ENCODE measurements around the gene PELI2.

PELI2 gene

DNA sequence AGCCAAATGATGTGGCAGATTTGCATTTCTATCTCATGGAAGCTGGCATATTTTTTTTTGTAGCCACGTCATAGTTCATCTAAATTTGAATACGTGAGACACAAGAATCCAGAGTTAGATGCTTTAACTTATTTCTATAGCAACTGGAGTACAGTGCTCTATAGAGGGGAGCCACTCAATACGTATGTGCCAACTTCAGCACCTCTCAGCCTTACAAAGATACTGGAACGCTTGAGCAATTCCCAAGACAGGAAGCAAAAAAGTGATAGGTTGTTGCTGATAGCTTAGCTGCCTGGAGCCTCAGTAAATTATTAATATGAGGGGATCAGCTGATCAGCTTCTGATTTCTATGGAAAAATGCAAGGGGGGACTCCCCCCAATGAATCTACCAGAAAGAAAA lies 24.1 kb upstream of the PELI2 start:
- H3K4me2 ChIP-seq (ENCODE audit: low read depth, low read length, poor library complexity, severe bottlenecking) = no peak overlapping the region
- no peak overlapping the region for H2AFZ ChIP-seq (ENCODE audit: low read depth, low read length, severe bottlenecking)

DNA sequence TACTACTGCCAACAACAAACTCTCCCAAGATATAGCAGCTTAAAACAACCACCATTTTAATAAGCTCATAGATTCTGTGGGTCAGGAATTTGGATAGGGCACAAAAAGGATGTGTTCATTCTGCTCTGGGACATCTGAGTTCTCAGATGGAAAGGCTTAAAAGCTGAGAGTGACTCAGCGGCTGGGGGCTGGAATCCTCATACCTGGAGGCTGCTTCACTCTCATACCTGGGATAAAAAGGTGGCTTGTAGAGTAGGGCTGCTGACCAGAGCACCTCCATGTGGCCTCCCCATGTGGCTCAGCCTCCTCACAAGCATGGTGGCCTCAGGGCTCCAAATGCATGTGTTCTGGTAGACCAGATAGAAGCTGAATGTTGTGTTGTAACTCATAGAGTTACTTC lies 20.2 kb upstream of the PELI2 start:
- no peaks in the 10 kb centered on the region for H3K27me3 ChIP-seq (ENCODE audit: low read length)
- TF ChIP-seq, protein P1, sequence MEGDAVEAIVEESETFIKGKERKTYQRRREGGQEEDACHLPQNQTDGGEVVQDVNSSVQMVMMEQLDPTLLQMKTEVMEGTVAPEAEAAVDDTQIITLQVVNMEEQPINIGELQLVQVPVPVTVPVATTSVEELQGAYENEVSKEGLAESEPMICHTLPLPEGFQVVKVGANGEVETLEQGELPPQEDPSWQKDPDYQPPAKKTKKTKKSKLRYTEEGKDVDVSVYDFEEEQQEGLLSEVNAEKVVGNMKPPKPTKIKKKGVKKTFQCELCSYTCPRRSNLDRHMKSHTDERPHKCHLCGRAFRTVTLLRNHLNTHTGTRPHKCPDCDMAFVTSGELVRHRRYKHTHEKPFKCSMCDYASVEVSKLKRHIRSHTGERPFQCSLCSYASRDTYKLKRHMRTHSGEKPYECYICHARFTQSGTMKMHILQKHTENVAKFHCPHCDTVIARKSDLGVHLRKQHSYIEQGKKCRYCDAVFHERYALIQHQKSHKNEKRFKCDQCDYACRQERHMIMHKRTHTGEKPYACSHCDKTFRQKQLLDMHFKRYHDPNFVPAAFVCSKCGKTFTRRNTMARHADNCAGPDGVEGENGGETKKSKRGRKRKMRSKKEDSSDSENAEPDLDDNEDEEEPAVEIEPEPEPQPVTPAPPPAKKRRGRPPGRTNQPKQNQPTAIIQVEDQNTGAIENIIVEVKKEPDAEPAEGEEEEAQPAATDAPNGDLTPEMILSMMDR (IDR thresholded peaks at IDR 0.05; ENCODE audit: insufficient read depth, low read length, poor library complexity, severe bottlenecking) = no peak
- TF ChIP-seq EZH2phosphoT487 (conservative IDR thresholded peaks at IDR 0.05; ENCODE audit: low read length) = no peak
- no peaks in the 10 kb centered on the region for H3F3A ChIP-seq (ENCODE audit: insufficient read depth)
- no peak overlapping the region for H3K4me3 ChIP-seq (ENCODE audit: insufficient read depth, low read length, poor library complexity, severe bottlenecking)
- no peak overlapping the region for H3K27ac ChIP-seq (ENCODE audit: low read depth, low read length)
- H3K9me3 ChIP-seq (ENCODE audit: insufficient read depth, low read length) = no peaks in the 10 kb centered on the region
- no peak overlapping the region for H2AFZ ChIP-seq (ENCODE audit: low read depth, low read length, severe bottlenecking)
- no peaks in the 10 kb centered on the region for H3K79me2 ChIP-seq (ENCODE audit: insufficient read depth, low read length)
- H3K9me2 ChIP-seq (replicated peaks; ENCODE audit: insufficient read depth, low read length) = no peaks in the 10 kb centered on the region
- no peaks in the 10 kb centered on the region for H4K20me1 ChIP-seq (ENCODE audit: low read depth, low read length)
- no peaks in the 10 kb centered on the region for H3K36me3 ChIP-seq (ENCODE audit: low read length)
- no peak overlapping the region for H3K9ac ChIP-seq (ENCODE audit: low read length)
- H3K4me2 ChIP-seq (ENCODE audit: low read depth, low read length, poor library complexity, severe bottlenecking) = no peak overlapping the region

More for the DNA sequence above, 24.1 kb upstream of the PELI2 start:
- TF ChIP-seq, protein P1 (IDR thresholded peaks at IDR 0.05; ENCODE audit: insufficient read depth, low read length, poor library complexity, severe bottlenecking) = no peak
- TF ChIP-seq EZH2phosphoT487 (conservative IDR thresholded peaks at IDR 0.05; ENCODE audit: low read length) = no peak
- H3K4me3 ChIP-seq (ENCODE audit: insufficient read depth, low read length, poor library complexity, severe bottlenecking) = no peak overlapping the region
- no peaks in the 10 kb centered on the region for H3K9me3 ChIP-seq (ENCODE audit: insufficient read depth, low read length)
- H3K79me2 ChIP-seq (ENCODE audit: insufficient read depth, low read length) = no peaks in the 10 kb centered on the region
- H3K36me3 ChIP-seq (ENCODE audit: low read length) = no peaks in the 10 kb centered on the region
- H3K9ac ChIP-seq (ENCODE audit: low read length) = no peak overlapping the region
- no peaks in the 10 kb centered on the region for H3F3A ChIP-seq (ENCODE audit: insufficient read depth)
- H3K27ac ChIP-seq (ENCODE audit: low read depth, low read length) = no peak overlapping the region
- H3K27me3 ChIP-seq (ENCODE audit: low read length) = no peaks in the 10 kb centered on the region
- no peaks in the 10 kb centered on the region for H3K9me2 ChIP-seq (replicated peaks; ENCODE audit: insufficient read depth, low read length)
- H4K20me1 ChIP-seq (ENCODE audit: low read depth, low read length) = no peaks in the 10 kb centered on the region

DNA sequence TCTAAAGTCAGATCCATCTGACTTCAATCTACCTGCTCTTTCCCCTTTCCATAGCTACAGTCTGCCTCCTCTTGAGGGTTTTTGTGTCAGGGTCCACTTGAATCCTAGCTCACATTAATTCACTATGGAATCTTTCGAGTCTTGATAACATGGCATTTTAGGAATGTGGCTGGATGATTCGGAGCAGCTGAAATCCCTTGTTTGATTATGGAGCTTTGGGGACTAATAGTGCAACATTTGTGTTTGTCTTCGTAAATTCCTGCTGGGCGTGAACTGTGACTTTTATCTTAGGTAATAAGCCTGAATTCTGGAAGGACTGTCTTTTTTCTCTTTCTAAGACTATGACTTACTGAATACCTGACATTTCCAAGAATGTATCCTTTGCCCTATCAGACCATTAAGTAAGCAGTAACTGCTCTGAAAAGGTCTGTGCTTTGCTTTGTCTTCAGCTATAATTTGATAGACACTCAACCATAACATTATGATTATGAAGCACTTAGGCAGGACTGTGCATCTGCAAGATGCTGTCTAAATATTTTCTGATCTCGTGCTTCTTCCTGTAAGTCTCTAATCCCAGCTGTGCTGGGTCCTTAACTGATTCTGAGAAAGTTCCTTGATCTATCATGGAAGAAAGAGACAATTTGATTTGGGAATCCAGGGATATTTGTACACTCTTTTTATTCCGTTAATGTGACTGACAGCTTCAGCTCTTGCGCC lies 19.0 kb upstream of the PELI2 start:
- Histone ChIP-seq H4K20me1 (ENCODE audit: low read depth, low read length) (no peaks in the 10 kb centered on the region), H3K79me2 (ENCODE audit: insufficient read depth, low read length) (no peaks in the 10 kb centered on the region), H3K9me2 (replicated peaks; ENCODE audit: insufficient read depth, low read length) (no peaks in the 10 kb centered on the region), H3K27ac (ENCODE audit: low read depth, low read length) (no peak overlapping the region), H3F3A (ENCODE audit: insufficient read depth) (no peaks in the 10 kb centered on the region), H3K9me3 (ENCODE audit: insufficient read depth, low read length) (no peaks in the 10 kb centered on the region), H3K4me3 (ENCODE audit: insufficient read depth, low read length, poor library complexity, severe bottlenecking) (no peak overlapping the region), H3K36me3 (ENCODE audit: low read length) (no peaks in the 10 kb centered on the region), H3K27me3 (ENCODE audit: low read length) (no peaks in the 10 kb centered on the region), H3K4me2 (ENCODE audit: low read depth, low read length, poor library complexity, severe bottlenecking) (no peak overlapping the region), H3K9ac (ENCODE audit: low read length) (no peak overlapping the region), H2AFZ (ENCODE audit: low read depth, low read length, severe bottlenecking) (no peak overlapping the region)
- TF ChIP-seq, protein P1 (IDR thresholded peaks at IDR 0.05; ENCODE audit: insufficient read depth, low read length, poor library complexity, severe bottlenecking) = no peak
- no peak for TF ChIP-seq EZH2phosphoT487 (conservative IDR thresholded peaks at IDR 0.05; ENCODE audit: low read length)

All from SU-DHL-6 (cell line).